ENCODE measurements around the gene ELAVL4.
A peak's percentile ranks its signal among the peaks of the same experiment; 100 is the strongest.
"Not testable (repeated sequence)": the region's sequence is repeated elsewhere in the genome, so short reads cannot be mapped to it uniquely, and the experiment has no call there.

The ELAVL4 gene

DNA sequence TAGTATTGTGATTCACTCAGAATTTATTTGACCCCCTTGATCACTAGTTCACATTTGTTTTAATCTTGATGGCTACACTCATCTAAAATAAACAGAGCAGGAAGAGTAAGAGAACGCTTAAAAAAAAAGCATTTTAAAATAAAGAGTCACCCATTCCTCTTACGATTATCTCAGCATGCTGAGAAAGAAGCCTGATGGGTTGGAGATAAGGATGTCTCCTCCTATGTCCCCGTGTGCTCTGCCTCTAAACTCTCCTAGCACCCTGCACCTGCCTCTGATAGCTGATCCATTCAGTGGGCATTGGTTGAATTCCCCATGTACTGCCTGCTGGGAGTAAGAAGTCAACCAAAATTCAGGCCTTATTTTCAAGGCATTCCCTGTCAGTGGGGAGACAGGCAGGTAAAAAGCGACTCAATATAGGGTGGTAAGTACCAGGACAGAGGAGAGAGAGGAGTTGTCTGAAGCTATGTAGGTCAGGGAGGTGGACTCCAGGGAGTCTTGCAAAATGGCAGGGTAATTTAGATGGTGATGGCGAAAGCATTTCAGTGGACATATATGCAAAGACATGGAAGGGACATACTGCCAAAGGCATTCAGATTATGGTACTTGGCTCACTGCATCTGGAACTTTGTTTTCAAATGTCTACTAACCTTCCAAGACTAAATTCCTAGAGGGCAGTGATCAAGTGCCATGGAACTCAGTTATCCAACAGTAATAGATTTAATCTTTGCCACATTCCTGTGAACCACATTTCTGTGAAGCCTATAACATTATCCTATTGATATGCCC, 18.4 kb downstream of the ELAVL4 start:
- DNase-seq: no peak

DNA sequence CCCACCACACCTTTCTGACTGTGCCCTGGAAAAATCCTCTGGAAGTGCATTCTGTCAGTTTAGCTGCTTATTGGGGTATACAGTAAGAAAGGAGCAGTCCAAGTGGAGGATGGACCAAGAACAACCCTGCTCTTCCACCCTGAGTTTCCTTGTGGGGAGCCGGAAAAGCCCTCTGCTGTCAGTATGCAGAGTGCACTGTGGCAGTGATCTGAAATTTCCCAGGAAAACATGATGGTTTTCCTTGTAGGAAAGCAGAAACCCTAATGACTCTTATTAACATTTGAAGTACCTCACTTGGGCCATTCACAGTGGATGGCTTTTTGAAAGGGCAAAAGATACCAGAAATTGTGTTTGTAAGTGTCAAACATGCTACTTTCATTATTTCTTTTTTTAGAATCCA, 20.5 kb downstream of the ELAVL4 start:
- no peak for DNase-seq

DNA sequence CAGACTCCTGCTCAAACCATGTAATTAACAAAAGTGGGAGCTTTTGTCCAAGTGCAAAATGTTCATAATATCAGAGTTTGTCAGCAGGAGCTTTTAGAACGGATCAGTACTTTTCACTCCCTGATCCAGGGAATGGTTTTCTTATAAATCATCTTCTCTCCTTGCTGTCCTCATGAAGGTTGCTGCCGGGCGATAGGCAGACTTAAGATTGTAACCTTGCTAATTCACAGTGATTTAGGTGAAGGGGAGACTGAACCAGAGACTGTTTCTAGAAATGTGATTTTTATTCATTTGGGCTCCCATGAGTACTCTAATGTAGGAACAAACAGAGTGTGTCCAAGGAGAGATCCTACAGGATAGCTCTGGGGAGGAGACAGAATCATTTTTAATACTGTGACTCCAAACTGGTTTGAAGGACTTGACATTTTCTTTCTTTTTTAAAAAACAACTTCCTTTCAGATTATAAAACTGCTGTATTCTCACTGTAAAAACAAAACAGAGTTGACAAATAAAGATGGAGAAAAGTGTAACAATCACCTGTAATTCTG, 23.7 kb downstream of the ELAVL4 start:
- no peak for DNase-seq

DNA sequence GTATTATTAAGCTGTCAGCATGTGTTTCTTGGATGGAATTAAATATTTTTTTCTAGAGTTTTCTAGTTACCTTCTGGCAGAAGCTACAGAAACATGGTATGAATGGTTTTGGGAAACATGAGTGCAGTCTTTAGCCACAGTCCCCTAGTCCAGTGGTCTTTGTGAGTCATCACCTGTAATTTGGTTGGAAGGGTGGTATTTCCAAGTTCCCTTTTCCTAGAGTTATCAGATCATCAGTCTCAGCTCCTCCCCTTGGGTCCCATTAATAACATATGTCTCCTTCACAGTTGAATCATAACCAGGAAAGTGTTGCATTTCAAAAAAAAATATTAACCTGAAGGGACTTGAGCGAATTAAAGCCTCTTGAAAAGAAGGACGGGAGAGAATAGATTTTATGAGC, 27.0 kb downstream of the ELAVL4 start:
- no peak for DNase-seq

DNA sequence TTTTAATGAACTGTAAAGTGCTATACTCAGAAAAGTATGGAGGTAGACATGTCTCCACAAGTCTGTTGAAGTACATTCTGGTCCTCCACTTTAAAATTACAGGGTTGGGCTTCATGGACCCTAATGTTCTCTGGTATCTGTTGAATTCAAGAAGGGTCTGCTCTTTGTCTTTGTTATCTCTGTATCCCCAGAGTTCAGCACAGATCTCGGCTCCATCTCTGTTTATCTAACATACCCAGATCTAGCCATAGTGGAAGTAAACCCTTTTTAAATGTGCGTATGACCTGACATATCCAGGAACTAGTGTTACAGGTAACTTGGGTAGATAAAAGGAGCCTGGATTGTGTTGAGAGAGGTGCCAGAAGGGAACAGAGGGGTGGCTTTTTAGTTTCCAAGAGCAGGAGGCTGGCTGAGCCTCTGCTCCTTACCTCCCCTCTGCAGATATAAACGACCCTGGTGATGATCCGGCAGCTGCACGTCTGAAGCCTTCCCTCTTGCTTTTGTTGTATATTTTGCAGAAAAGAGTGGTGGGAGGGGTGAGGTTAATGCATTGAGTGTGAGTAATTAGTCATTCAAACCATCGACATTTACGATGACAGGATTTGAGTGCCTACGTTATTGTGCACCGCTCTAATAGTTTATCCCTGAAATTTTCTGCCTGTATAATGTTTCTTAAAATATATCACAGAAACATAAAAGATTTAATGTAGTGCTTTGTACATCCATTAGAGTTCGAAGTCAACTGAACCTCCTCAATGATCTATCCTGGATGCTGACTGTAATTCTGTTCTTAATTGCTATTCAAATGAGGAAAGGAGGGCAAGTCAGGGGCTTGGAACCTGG, 30.8 kb downstream of the ELAVL4 start:
- peak; percentile 47 for DNase-seq

DNA sequence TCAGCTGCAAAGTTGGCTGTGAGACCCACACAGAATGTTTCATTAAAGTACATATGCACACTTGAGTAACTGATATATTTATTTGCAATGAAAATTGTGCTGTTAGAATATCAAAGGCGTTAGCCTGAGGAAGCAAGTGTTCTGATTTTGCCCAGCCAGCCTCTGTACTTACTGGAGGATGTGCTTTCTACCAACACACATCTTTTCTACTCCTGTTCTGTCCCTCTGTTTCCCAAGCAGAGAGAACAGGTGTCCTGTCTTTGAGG, 31.4 kb downstream of the ELAVL4 start:
- no peak for DNase-seq

DNA sequence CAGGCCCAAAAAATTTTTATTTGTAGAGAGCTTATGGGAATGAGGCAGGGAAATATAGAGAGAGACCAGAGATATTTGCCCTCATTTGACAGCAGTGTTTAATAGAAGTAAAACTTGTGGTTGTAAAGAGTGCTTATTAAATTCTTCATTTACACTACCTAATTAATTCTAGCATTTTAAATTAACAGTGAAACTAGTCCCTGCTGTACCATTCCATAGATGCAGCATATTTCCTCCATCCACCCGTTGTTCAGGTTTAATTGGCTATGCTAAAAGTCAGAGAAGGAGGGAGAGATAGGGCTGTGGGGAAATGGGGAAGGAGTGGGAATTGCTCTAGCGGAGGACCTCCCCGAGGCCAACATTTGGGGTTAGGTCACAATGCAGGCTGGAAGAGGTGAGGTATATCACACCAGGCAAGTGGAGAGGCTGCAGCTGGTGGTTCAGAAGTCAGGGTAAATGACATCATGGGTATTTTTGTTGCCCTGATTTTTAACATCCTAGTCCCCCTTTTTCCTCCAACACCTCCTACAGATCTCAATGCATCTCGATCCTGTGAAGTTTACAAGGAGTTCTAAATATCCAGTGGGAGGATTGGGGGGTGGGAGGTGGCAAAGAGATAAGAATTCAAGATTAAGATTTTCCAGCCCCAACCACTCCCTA, 38.6 kb downstream of the ELAVL4 start:
- DNase-seq: no peak

DNA sequence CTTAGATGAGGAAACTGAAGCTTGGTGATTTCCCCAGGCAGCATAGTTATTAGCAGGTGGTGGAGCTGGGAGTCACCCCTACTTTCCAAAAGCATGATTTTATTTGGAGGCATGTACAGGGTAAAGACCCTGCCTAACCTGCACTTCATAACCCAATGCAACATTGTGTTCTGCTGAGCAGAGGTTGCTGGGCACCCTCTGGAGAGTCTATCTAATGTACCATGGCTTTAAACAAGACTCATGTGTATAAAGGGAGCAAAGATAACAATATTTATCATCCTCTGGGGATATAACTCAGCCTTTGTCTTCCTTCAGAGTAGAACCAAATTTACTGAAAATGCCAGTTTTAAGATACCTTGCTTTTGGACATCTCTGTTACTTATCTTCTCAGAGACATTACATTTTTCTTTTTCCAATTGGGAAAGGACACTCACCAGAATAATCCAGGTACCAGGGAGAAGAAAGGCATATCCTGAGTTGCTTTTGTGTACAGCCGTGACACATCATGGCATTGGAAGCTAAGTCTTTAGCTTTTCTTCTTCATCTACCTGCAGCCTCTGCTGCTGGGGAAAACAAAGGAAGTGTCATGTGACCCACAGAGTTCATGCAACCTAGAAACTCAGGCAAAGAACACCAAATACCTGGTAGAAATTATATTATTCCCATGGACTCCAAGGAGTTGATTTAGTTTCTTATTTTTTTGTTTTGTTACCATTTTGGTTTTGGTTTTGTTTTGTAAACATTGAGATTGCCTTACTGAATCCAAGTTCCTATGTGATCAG, 39.6 kb downstream of the ELAVL4 start:
- DNase-seq: no peak

DNA sequence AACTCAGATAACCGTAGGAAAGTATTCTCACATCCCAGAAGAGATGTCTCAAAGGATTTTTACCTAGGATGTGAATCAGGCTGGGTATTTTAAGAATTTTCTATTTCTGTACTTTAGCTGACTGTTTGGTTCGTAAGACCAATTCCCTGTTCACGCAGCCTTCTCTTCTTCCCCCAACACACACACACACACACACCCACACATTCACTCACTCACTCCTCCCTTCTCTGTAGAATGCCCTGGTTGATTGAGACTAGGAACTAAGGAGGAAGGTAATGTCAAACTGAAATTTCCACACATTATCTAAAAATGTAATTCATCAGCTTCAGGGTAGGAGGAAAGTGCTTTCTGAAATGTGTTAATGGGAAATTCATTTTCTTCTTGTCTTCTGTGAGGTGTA, 43.5 kb downstream of the ELAVL4 start:
- DNase-seq: no peak

DNA sequence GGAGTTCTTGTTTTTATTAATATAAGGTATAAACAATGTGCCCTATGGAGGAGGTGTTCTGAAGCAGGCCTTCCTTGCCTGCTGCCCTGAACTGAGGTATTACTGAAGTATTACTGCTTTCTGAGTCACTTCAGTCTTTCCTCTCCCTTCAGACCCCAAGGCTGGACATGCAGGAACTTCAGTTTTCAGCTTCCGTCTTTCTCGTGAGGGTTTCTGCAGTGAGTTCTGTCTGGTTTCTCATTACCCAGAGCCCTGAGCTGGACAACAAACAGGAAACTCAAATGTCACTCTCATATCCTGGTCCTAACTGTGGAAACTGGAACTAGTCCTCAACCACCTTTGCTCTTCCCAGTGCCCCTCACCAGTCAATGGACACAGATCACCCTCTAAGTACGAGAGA, 46.8 kb downstream of the ELAVL4 start:
- DNase-seq: no peak

DNA sequence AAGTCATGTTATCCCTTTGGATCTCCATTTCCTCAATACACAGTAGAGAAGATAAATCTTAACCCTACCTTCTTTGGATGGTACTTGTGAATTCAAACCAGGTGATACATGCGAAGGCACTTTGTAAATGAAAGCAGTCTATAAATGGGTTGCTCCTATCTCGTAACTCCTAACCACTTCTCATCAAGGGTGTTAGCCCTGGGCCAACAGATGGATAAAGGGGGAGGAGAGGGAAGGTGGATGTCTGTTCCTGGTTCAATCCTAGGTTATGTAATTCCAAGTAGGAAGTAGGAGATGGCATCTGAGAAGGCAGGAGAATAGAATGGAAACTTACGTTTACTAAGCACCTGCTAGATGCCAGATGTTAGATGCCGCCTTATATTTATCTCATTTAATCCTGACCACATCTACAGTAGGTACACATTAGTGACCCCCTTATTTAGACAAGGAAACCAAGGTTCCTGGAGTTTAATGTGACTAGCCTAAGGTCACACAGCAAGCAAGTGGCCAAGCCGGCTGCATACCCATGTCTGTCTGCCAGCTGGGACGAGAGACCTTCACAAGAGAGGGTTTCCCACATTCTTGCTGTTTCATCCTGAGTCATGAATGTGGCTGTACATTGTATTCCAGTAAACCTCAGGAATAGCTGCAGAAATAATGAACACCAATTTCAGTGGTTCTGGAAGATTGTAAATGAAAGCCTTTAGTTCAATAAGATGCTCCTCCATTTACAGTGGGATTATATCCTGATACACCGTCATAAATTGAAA, 47.7 kb downstream of the ELAVL4 start:
- DNase-seq: no peak

DNA sequence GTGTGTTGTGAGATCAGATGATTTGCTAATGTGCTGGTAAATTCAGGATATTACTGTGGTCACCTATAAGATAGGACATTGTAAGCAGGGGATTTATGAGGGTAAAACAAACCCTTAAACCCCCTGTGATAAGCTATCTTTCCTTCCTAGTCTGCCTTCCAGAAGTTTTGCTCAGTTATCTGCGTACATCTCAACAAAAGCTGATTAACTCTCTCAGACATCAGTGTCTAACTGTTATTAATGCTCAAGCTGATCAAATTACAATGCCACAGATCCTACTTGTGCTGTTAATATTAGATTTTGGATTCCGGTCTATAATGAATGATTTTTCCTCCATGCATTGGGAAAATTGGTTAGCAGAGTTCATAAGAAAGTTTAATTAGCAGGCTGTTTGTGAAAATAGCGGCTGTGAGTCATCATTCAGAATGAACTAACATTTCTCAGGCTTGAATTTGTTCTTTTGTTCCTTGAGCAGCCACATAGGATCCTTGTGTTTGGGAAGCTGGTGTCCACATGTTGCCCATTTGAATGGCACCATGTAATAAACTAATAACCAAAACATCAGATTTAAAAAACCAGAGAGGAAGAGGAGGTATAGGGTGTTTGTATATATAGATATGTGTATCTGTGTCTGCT, 48.7 kb downstream of the ELAVL4 start:
- DNase-seq: no peak

DNA sequence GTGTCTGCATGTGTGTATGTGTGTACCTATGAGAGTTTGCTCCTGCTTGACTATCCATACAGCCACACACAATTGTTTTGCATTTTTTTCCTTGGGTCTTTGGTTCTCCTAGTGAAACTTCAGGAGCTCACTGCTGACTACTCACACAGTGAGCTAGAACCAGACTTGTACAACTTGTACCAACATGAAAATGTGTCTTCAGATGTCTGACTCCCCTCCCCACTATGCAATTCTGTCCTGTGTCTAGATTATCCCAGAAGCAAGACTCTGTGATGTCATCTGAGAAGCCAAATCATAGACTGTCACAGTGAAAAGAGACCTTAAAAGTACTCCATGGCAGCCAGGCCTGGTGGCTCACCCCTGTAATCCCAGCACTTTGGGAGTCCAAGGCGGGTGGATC, 49.7 kb downstream of the ELAVL4 start:
- DNase-seq: no peak

DNA sequence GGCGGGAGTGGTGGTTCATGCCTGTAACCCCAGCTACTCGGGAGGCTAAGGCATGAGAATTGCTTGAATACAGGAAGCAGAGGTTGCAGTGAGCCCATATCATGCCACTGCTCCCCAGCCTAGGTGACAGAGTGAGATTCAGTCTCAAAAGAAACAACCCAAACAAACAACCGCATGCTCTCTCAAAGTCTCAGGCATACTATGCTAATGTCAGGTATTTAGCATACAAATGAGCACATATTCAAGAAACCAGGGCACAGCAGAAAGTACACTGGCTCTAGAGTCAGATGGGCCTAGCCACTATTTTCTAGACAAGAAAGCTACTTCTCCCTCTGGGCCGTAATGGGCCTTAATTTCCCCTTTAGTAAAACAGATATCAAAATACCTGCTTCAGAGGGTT, 55.0 kb downstream of the ELAVL4 start:
- no peak for DNase-seq

DNA sequence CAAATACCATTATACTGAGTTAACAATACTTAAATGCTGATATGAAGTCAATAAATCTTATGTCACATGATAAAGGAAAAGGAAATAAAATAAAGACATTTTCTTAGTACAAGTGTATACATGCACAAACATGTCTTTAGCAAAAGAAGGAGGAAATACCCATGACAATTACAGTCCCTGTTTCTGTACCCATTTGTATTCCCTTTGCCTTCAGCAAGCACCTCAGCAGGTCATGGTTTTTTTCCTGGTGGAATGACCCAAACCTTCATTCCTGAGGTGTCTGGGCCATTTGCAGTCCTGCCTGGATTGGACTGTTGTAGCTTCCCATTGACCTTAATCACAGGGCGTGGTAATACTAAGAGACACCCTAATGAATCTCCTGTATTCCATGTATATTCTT, 57.6 kb downstream of the ELAVL4 start:
- DNase-seq: not testable (repeated sequence)

DNA sequence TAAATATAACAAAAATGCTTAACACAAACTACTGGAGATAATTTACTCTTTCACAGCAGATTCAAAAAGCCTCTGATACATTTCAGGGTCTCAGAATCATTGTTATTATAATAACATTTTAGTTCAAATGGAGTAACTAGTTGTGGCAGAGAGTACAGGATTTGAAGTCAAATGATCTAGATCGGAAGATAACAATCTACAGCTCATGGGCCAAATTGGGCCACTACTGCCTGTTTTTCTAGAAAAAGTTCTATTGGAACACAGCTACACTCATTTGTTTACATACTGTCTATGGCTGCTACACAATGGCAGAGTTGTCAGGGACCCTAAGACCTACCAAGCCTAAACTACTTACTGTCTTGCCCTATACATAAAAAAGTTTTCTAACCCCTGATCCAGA, 63.6 kb downstream of the ELAVL4 start:
- no peak for DNase-seq

DNA sequence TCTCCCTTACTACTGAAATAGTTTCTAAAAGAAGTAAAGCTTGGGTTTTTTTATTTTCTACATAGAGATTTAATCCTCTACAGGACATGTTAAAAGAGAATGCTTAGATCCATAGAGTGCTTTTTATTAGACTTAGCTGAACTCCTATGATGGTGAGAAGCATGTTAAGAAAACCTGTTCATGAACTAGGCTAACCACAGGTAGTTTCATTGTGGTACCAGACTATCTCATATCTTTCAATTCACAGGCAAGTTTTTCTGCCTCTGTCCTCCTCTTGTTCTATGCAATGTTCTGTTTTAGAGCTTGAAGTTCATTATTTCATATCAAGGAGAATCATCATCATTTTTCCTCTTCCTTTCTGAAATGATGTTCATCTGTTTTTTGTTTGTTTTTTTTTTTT, 65.4 kb downstream of the ELAVL4 start:
- DNase-seq: no peak

DNA sequence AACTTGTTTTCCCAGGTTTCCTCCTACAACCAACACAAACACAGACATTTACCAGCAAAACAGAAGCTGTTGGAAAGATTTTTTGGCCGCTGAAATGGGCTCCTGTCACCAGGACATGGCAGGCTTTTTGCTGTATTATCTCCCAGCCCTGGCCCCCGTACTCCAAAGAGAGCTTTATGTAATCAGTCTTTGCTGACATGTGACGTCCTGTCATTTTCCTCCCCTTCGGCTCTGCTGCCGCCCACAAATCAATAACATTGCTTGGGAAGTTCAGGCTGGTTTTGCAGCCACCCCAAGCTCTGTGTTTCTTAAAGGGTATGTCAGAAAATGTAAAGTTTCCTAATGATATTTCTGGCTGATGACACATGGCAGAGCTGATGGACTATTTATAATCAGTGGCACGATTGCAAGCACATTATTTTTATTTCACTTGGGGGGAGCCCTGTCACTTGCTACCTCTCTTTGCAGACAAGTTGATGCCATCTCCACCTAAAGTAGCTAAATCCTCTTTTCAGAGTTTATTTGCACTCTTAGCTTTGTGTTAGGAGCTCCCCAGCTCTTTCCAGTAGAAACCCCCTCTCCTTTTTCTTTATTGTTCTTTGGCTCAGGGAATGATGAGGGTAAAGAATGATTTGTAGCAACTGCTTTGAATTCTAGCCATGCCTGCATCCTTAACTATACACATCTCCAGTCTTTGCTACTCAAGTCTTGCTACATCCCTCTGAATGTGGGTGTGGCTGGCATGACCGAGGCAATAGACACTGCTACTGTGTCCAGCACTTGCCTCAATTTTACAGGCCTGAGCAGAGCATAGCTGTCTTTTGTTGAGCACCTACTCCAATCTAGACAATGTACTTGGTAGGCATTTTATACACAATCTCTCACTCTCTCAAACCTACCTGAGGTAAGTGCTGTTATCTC, 67.3 kb downstream of the ELAVL4 start:
- no peak for DNase-seq

DNA sequence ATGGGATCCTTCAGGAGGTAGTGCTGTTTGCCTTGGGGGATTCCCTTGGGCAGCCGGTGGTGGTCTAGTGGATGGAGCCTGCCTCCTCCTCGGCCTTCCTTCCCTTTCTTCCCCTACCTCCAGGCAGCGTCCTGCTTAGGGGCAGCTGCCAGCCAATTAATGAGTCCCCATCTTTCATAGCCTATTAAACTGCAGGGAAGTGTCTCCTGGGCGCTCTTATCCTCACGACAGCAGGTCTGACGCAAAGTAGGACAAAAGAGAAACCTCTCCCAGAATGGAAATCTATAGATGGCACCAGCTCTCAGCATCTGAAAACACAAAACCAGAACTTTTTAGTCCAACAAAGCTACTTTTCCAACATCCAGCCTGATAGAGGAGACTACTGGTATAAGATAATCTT, 69.3 kb downstream of the ELAVL4 start:
- no peak for DNase-seq

DNA sequence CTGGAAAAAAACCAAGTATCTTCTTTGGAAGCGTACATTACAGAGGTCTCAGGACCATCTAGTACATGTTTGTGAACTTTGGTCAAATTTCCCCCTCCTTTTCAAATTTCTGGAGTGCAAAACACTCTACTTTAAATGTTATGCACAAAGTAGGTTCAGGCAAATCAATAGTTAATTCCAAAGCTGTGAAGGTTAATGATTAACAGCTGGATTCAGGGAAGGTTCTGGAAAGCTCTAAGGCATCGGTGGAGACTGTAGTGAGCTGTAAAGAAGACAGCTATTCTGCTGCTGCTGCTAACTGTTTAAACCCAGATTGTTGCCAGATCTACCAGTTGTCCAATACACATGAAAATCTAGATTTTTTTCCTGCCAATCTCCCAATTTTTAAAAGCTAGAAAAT, 70.9 kb downstream of the ELAVL4 start:
- no peak for DNase-seq

DNA sequence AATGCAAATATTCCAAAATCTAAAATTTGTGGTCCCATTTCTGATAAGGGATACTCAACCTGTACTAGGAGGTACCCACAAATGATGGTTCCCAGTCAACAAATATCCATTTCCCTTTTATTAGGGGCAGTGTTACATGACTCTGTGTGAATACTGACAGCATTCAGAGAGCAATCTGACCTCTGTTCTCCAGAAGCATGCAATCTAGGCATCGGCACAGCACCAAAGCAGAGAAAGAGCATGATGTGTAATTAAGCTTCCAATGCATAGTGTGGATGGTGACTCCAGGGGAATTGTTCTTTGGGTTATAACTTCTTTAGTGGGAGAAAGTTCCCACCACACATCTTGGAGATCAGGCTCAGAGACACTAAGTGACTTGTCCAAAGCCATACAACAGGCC, 71.6 kb downstream of the ELAVL4 start:
- DNase-seq: no peak
